ENCODE data around the gene NCDN.

The NCDN gene

GRCh38 chr1:35592991-35593769, 35.6 kb downstream of the NCDN start:
- DNase-seq: no peak

GRCh38 chr1:35594005-35594760, 36.6 kb downstream of the NCDN start:
- no peak for DNase-seq

GRCh38 chr1:35595684-35596083, 38.1 kb downstream of the NCDN start:
- DNase-seq: no peak

GRCh38 chr1:35597870-35598269, 40.3 kb downstream of the NCDN start:
- DNase-seq: no peak

GRCh38 chr1:35598895-35599294, 41.3 kb downstream of the NCDN start:
- DNase-seq: no peak

- DNase-seq: no peak
These were observed 41.8 kb downstream of the NCDN start for GRCh38 chr1:35599411-35599810.

- no peak for DNase-seq
These were observed 43.0 kb downstream of the NCDN start for GRCh38 chr1:35600593-35600992.

GRCh38 chr1:35603468-35603867, 45.9 kb downstream of the NCDN start:
- DNase-seq: no peak

- no peak for DNase-seq
These were observed 46.3 kb downstream of the NCDN start for GRCh38 chr1:35603941-35604340.

- no peak for DNase-seq
These were observed 47.7 kb downstream of the NCDN start for GRCh38 chr1:35605071-35605866.

GRCh38 chr1:35605867-35606182, 48.2 kb downstream of the NCDN start:
- no peak for DNase-seq

GRCh38 chr1:35611655-35612054, 54.1 kb downstream of the NCDN start:
- no peak for DNase-seq

GRCh38 chr1:35615440-35615839, 57.8 kb downstream of the NCDN start:
- no peak for DNase-seq

Measured in activated CD4-positive, alpha-beta T cell treated with anti-CD3 and anti-CD28 coated beads for 4 hours (primary cell).